ENCODE results near the gene ATOSB. TPM values are rescaled to one million over a fixed set of nuclear protein-coding genes. Genes with fewer than 3 reads are reported as not detected.

ATOSB gene
- total and polyA plus RNA-seq, 10 donors = 8.7 to 45.0 (median 33.5) TPM

DNA sequence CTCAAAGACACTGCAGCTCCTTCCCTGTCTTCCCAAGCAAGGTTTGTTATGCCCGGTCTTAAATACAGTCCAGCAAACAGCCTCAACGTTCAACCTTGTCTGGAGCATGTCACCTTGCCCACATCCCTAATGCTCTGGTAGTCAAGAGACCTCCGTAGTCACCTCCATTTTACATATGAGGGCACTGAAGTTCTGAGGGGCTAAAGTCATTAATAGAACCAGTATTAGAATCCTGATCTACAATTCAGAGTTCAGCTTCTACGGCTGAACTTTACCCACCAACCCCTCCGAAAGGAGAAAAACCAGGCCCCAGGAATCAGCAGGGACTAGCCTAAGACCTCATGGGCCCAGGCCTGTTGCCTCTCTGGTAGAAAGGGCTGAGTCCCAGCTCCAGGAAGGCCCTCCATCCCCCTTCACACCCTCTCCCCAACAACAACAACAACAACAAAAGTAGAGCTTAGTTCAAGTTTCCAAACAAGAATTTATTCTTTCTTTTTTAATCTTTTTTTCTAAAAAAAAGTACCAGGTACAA lies 11.9 kb downstream of the ATOSB start:
- peak overlapping the region in 7 of 8 donors; percentile 69 to 92 (median 88) for H3K27ac ChIP-seq
- no peak for TF ChIP-seq POLR2AphosphoS5 (IDR thresholded peaks at IDR 0.05)
- TF ChIP-seq, protein P1, sequence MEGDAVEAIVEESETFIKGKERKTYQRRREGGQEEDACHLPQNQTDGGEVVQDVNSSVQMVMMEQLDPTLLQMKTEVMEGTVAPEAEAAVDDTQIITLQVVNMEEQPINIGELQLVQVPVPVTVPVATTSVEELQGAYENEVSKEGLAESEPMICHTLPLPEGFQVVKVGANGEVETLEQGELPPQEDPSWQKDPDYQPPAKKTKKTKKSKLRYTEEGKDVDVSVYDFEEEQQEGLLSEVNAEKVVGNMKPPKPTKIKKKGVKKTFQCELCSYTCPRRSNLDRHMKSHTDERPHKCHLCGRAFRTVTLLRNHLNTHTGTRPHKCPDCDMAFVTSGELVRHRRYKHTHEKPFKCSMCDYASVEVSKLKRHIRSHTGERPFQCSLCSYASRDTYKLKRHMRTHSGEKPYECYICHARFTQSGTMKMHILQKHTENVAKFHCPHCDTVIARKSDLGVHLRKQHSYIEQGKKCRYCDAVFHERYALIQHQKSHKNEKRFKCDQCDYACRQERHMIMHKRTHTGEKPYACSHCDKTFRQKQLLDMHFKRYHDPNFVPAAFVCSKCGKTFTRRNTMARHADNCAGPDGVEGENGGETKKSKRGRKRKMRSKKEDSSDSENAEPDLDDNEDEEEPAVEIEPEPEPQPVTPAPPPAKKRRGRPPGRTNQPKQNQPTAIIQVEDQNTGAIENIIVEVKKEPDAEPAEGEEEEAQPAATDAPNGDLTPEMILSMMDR (IDR thresholded peaks at IDR 0.05 in 8 of 11, conservative IDR thresholded peaks at IDR 0.05 in 3 of 11) = no peak
- TF ChIP-seq POLR2A (IDR thresholded peaks at IDR 0.05) = no peak
- no peak for DNase-seq
- no peaks in the 10 kb centered on the region for H3K27me3 ChIP-seq (replicated peaks in 1 of 7)
- intact Hi-C loops (cut with DNase I; ENCODE audit: low total_unique reads) = no loop called here
- peak overlapping the region in 6 of 8 donors; percentile 58 to 86 (median 64) for H3K4me3 ChIP-seq
- H3K4me1 ChIP-seq = peaks cover 16 to 43% (median 26%) of the 10 kb centered on the region in 6 donors
- no peaks in the 10 kb centered on the region for H3K9me3 ChIP-seq
- 45 to 65% (median 54%) methylated on average over 5 of the region's 5 CpGs for WGBS, 5 donors
- H3K36me3 ChIP-seq = peaks cover 0 to 79% (median 67%) of the 10 kb centered on the region in 6 donors

DNA sequence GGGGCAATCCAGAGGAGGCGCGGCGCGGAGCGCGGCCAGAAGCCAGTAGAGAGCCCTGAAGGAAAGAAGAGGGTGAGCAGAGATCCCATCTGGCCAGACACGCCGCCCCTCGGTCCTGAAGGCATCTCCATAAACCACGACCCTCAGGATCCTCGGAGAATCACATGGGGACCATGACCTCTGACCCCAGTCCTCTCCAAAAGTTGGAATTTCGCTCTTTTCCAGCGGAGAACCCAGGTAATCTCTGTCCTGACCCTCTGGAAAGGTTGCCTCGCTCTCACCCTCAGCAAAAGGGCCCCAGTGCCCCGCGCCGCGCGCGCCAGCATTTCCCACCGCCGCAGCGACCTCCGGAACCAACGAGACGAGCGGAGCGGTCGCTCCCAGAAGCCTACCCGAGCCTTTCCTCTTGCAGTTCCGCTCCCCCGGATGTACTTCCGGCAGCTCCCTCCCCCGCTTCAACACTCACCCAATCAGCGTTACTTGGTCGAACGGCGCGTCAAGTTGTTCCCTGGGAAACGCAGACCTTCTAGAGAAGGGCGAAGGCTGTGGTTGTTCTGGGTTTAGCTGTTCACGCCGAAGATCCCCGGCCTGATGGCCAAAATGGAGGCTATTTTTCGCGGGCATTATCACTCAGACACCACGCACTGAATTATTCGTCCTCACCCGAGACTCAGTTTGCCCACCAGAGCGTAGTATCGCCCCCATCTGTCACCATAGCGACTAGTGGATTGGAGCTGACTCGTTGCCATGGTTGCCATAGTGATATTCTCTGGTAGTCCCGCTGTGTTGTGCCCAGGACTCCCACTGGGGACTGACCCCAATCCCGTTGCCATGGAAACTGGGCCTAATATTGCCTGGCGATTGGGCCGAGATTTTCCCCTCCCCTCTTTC lies 12.6 kb downstream of the ATOSB start, which contains the start of gene STOML2:
Gene STOML2 (minus strand): TSS at position 363 of the 891 bp plus-strand sequence. CDS start 37 bp downstream, at position 326.
- DNase-seq = peak; percentile 97
- peaks cover 0 to 72% (median 60%) of the 10 kb centered on the region in 6 donors for H3K36me3 ChIP-seq
- peaks cover 16 to 40% (median 26%) of the 10 kb centered on the region in 6 donors for H3K4me1 ChIP-seq
- intact Hi-C loops (cut with DNase I; ENCODE audit: low total_unique reads) = no loop called here
- no peaks in the 10 kb centered on the region for H3K9me3 ChIP-seq
- peak within 1 kb of the TSS; percentile 58 to 86 (median 64) for H3K4me3 ChIP-seq
- peak within 1 kb of the TSS; percentile 69 to 92 (median 88) for H3K27ac ChIP-seq
- H3K27me3 ChIP-seq (replicated peaks in 1 of 7) = no peaks in the 10 kb centered on the region
- TF ChIP-seq, protein P1 (IDR thresholded peaks at IDR 0.05 in 8 of 11, conservative IDR thresholded peaks at IDR 0.05 in 3 of 11) = peak in 2 of 11 experiments; percentile 18 to 40
- TF ChIP-seq POLR2A (IDR thresholded peaks at IDR 0.05) (peak in 2 of 3 donors; percentile 45 to 67), POLR2AphosphoS5 (IDR thresholded peaks at IDR 0.05) (peak; percentile 93 to 96 (median 94))
- WGBS, 5 donors = 1 to 2% (median 1%) methylated on average over 39 to 57 of the region's 57 CpGs

DNA sequence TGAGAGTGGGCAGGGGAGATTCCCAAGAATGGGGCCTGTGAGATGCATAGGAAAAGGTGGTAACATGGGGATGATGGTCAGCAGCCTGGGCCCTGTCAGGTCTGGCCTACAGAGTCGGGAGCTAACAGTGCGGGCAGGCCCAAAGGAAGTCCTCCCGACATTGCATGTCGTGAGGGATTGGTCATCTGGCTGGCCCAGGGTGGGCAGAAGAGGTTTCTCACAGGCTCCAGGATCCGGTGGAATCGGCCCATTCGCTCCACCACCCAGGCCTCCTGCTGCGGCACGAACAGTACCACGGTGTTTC lies 13.2 kb downstream of the ATOSB start:
- Histone ChIP-seq H3K9me3 (no peaks in the 10 kb centered on the region), H3K27ac (peak overlapping the region; percentile 69 to 92 (median 88)), H3K27me3 (replicated peaks in 1 of 7) (no peaks in the 10 kb centered on the region), H3K4me3 (peak overlapping the region; percentile 58 to 86 (median 64)), H3K4me1 (peaks cover 16 to 40% (median 26%) of the 10 kb centered on the region in 6 donors), H3K36me3 (peaks cover 0 to 66% (median 55%) of the 10 kb centered on the region in 6 donors)
- TF ChIP-seq, protein P1 (IDR thresholded peaks at IDR 0.05 in 8 of 11, conservative IDR thresholded peaks at IDR 0.05 in 3 of 11) = no peak
- TF ChIP-seq POLR2AphosphoS5 (IDR thresholded peaks at IDR 0.05) (no peak), POLR2A (IDR thresholded peaks at IDR 0.05) (no peak)
- peak; percentile 88 for DNase-seq
- 4 to 12% (median 5%) methylated on average over 6 to 10 of the region's 10 CpGs for WGBS, 5 donors
- intact Hi-C loops (cut with DNase I; ENCODE audit: low total_unique reads) = no loop called here

DNA sequence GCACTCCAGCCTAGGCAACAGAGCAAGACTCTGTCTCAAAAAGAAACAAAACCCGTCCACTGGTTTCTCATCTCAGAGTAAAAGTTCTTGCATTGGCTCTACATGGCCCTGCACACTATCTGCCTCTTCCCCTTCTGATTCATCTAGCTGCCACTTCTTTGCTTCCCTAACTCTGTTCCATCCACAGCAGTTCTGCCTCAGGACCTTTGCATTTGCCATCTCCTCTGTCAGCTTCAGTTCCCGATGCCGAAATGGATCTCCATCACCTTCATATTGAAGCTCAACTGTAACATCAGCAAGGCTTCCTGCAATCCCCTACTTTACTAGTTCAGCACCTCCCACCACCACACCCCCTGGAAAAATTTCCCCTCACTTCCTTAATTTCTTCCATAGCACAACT lies 18.1 kb downstream of the ATOSB start:
- Histone ChIP-seq H3K27ac (no peak overlapping the region), H3K4me3 (no peak overlapping the region), H3K36me3 (peaks cover 0 to 48% (median 34%) of the 10 kb centered on the region in 6 donors), H3K27me3 (replicated peaks in 1 of 7) (no peaks in the 10 kb centered on the region), H3K9me3 (no peaks in the 10 kb centered on the region), H3K4me1 (peaks cover 17 to 48% (median 30%) of the 10 kb centered on the region in 6 donors)
- WGBS, 5 donors = 80 to 93% (median 86%) methylated on average over 3 of the region's 3 CpGs
- TF ChIP-seq POLR2A (IDR thresholded peaks at IDR 0.05) = no peak
- TF ChIP-seq, protein P1 (IDR thresholded peaks at IDR 0.05 in 8 of 11, conservative IDR thresholded peaks at IDR 0.05 in 3 of 11) = no peak
- no peak for DNase-seq
- intact Hi-C loops (cut with DNase I; ENCODE audit: low total_unique reads) = loop anchor here (10.0 kb wide), 2 partner anchors 113 to 203 kb away; partner anchors contain the start of gene DNAJB5
